Measurements from ENCODE around the gene CNST.

CNST gene

DNA sequence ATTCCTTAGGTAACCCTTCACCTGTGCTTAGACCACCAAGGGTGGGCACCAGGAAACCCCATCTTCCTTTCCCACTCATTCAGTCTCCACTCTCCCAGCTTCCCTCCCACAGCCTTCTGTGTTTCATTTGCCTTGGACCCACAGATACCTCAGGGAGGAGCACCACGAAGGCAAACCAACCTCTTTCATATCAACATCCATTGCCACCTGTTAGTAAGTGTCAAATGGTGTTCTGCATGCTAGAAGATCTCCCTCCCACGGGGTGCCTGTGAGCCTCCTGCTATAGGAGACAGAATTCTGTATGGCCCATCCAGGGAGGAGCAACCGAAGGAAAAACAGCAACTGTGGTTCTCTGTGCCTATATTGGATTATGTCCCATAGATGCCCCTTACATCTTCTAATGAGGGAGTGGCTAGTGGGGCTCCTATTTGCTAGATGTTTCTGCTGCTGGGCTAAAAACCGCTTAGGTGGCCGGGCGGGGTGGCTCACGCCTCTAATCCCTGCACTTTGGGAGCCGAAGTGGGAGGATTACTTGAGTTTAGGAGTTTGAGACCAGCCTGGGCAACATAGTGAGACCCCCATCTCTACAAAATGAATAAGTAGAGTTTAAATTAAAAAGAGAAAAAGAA is 132.3 kb downstream of the CNST start:
- peak overlapping the region in 1 of 2 donors; percentile 25 for H3K4me3 ChIP-seq (replicated peaks in 1 of 2; ENCODE audit: low read depth in 2 of 2, low read length in 2 of 2)
- TF ChIP-seq, protein P1, sequence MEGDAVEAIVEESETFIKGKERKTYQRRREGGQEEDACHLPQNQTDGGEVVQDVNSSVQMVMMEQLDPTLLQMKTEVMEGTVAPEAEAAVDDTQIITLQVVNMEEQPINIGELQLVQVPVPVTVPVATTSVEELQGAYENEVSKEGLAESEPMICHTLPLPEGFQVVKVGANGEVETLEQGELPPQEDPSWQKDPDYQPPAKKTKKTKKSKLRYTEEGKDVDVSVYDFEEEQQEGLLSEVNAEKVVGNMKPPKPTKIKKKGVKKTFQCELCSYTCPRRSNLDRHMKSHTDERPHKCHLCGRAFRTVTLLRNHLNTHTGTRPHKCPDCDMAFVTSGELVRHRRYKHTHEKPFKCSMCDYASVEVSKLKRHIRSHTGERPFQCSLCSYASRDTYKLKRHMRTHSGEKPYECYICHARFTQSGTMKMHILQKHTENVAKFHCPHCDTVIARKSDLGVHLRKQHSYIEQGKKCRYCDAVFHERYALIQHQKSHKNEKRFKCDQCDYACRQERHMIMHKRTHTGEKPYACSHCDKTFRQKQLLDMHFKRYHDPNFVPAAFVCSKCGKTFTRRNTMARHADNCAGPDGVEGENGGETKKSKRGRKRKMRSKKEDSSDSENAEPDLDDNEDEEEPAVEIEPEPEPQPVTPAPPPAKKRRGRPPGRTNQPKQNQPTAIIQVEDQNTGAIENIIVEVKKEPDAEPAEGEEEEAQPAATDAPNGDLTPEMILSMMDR (IDR thresholded peaks at IDR 0.05; ENCODE audit: low read depth, low read length), result no peak
- no peak for DNase-seq (ENCODE audit: low read depth in 2 of 2)

DNA sequence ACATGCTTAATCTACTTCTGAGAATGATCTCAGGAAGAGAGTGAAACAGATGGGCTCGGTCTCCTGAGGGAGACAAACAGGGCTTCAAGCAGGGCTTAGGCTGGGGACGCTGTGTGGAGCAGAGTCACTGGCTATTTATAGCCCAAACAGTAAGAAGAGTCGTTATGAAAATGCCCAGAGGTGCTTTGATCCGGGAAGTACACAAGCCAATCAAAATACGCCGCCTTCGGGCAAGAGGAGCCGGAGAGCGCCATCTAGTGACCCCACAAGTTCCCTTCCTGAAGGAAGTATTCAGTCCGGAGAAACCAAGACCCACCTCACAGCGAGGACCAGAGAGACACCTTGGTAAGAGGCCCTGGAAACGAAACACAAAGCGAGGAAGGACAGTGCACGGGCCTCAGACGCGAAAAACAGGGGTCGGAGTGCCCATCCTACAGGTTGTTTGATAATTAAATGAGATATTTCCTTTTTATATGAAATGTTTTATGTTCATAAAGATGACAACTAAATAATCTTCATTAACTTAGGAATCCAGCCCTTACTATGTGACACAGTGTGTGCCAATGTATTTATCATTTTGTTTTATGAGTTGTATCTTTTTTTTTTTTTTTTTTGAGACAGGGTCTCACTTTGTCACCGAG is 133.0 kb downstream of the CNST start:
- DNase-seq (ENCODE audit: low read depth in 2 of 2), result peak; percentile 96 to 97
- peak overlapping the region in 1 of 2 donors; percentile 25 for H3K4me3 ChIP-seq (replicated peaks in 1 of 2; ENCODE audit: low read depth in 2 of 2, low read length in 2 of 2)
- TF ChIP-seq, protein P1 (IDR thresholded peaks at IDR 0.05; ENCODE audit: low read depth, low read length), result peak; percentile 89

DNA sequence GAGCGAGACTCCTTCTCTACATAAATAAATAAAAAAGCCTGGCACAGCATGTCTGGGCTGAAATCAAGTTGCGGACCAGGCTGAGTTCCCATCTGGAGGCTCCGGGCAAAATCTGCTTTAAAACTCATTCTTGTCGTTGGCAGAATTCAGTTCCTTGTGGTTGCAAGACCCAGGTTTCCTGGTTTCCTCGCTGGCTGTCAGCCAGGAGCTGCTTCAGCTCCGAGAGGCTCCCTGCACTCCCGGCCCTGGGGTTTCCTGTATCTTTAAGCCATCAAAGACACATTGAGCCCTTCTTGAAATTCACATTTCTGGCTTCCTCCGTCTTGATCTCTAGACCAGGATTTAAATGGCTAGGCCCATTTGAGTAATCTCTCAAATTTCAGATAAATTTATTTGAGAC is 137.3 kb downstream of the CNST start:
- DNase-seq (ENCODE audit: low read depth in 2 of 2), result no peak
- TF ChIP-seq, protein P1 (IDR thresholded peaks at IDR 0.05; ENCODE audit: low read depth, low read length), result no peak
- H3K4me3 ChIP-seq (replicated peaks in 1 of 2; ENCODE audit: low read depth in 2 of 2, low read length in 2 of 2), result no peak overlapping the region

DNA sequence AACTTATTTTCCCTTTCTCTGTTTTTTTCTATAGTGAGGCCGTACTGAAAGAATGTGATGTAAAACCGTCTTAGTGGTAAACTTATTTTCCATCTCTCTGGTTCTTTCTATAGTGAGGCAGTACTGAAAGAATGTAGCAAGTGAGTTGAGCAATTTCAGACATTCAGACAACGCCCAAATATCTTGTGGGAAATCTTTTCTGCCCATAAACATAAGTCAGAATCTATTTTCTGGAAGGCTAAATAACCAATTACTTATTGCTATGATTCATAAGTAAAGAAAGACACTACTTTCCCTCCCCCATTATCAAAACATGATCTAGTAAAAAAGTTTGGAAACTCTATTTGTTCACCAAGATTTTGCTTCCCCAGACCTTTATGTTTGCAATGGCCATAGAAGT is 139.1 kb downstream of the CNST start:
- H3K4me3 ChIP-seq (replicated peaks in 1 of 2; ENCODE audit: low read depth in 2 of 2, low read length in 2 of 2), result no peak overlapping the region
- peak; percentile 88 to 96 for DNase-seq (ENCODE audit: low read depth in 2 of 2)
- TF ChIP-seq, protein P1 (IDR thresholded peaks at IDR 0.05; ENCODE audit: low read depth, low read length), result no peak

DNA sequence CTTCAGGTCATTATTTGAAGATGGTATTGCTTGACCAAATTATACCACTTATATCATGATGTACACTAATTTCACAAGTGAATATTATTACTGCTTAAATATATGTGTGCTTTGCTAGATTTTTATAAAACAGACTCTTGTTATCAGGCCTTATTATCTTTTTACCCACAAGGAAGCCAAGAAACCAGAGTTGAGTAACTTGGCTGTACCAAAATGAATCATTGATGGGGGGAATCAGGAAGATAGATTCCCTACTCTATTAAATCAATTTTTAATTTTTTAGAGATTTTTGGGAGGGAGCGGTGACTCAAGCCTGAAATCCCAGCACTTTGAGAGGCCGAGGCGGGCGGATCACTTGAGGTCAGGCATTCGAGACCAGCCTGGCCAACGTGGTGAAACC is 141.9 kb downstream of the CNST start:
- TF ChIP-seq, protein P1 (IDR thresholded peaks at IDR 0.05; ENCODE audit: low read depth, low read length), result no peak
- DNase-seq (ENCODE audit: low read depth in 2 of 2), result peak in 1 of 2 donors; percentile 19
- H3K4me3 ChIP-seq (replicated peaks in 1 of 2; ENCODE audit: low read depth in 2 of 2, low read length in 2 of 2), result no peak overlapping the region

DNA sequence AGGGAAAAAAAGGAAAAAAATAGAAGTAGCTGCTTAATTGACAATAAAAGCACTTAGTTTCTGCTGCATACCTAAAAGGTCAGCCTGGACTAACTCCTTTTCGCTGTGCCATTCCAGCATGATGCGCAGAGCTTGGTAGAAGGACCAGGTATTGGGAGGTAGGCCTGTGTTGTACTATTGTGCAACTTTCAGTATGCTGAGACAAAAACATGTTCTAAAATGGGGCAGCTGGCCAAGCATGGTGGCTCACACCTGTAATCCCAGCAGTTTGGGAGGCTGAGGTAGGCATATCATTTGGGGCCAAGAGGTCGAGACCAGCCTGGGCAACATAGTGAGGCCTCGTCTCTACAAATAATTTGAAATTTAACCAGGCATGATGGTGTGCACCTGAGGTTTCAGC is 142.9 kb downstream of the CNST start:
- TF ChIP-seq, protein P1 (IDR thresholded peaks at IDR 0.05; ENCODE audit: low read depth, low read length), result no peak
- DNase-seq (ENCODE audit: low read depth in 2 of 2), result no peak
- H3K4me3 ChIP-seq (replicated peaks in 1 of 2; ENCODE audit: low read depth in 2 of 2, low read length in 2 of 2), result no peak overlapping the region
